H1 (cell line): ENCODE results near the gene TNC. TPM values are rescaled to one million over a fixed set of nuclear protein-coding genes. Genes with fewer than 3 reads are reported as not detected.

Experiments
- ATF2 ChIP-seq: IDR thresholded peaks from 2 replicates; pipeline ENCODE4 v1.6.1; 2012; ENCODE audit warnings: low read length, inconsistent platforms
- polyA plus RNA-seq, 7 experiments: library from polyadenylated mRNA; depleted of rRNA in 3 of 7; stranded (reverse) in 5 of 7; unstranded in 2 of 7; fragments of >200 nt in 5 of 7; fragments of 200-250 nt in 2 of 7; gene quantifications; 1 replicate in 5 of 7; 2 replicates in 1 of 7; 4 replicates in 1 of 7; pipeline versions ENCODE4 v1.2.1 to v1.2.3, GENCODE V29; 2011 to 2013; ENCODE audit warnings: missing spikeins in 2 of 7, mixed read lengths in 2 of 7
- total RNA-seq: library from RNA; stranded (reverse); fragmentation: NEBNext Ultra II Directional; extraction: Animal tissue kit (Norgen Biotek cat#: 25700); gene quantifications from 2 replicates; pipeline ENCODE4 v1.2.1, GENCODE V29; 2021

Gene TNC
- total and polyA plus RNA-seq, 2 of the 8 experiments (the other 6 are each of a cell fraction or from before 2014, with no cell fraction given): 6.2 to 11.4 TPM

DNA sequence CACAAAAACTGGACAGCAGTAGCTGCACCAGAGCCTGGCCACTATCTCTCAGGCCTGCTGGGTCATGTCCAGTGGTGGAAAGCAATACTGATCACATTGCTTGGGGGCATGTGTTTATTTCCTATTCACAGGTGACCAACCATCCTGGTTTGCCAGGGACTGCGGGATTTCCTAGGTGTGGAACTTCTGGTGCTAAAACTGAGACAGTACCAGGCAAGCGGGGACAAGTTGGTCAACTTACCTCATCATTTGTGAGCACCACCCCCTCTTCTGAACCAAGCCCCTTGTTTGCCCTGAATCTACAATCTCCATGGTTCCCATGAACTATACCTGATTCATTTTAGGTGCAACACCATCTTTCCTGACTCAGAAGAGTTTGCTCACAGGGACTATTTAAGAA lies 81.3 kb downstream of the TNC start (continued):
- TF ChIP-seq ATF2: no peak
